K562 (cell line): ENCODE measurements around the gene SH2D7. TPM values are rescaled to one million over a fixed set of nuclear protein-coding genes. Genes with fewer than 3 reads are reported as not detected.

Experiments used
- ATAC-seq: fragments of 200-7000 bp; cut with Tn5 transposase; 3 replicates; pipeline ENCODE4 v1.9.1; 2020; ENCODE audit warnings: moderate library complexity
- BruUV-seq: library from RNA; stranded (reverse); fragments of 400-500 nt; replicated peaks from 2 replicates; lab custom pipeline; 2021; lab: Mats Ljungman, UMichigan
- CTCF ChIA-PET: fragments of 300-600 bp; formaldehyde crosslinking; extraction: SDS; loops from one replicate; lab custom pipeline; 2021; ENCODE audit warnings: low intra/inter-chr PET ratio; lab: Yijun Ruan, JAX
- POLR2A ChIA-PET: fragments of 300-600, 350-650 bp; sonication (Branson Sonifier 250); formaldehyde crosslinking; extraction: SDS; loops from one replicate; lab custom pipeline; 2021; ENCODE audit warnings: antibody characterized with exemption, inconsistent platforms; lab: Yijun Ruan, JAX
- DNase-seq, 4 experiments: peaks; one replicate each; pipeline versions ENCODE4 v3.0.0 to v3.0.0-alpha.2; 2011 to 2018; ENCODE audit warnings: low spot score in 3 of 4, mixed read lengths in 3 of 4; ENCODE audit errors: extremely low read depth in 1 of 4
- FAIRE-seq: peaks from 2 replicates; lab custom pipeline; 2011; peaks lifted over from hg19 to GRCh38; lab: Jason Lieb, UNC
- H2AFZ ChIP-seq: 2 replicates; pipeline ENCODE4 v1.6.0; 2011; ENCODE audit warnings: low read depth, low read length, control low read depth, inconsistent platforms
- H3K27ac ChIP-seq: fragments of 200-600 bp; 3 replicates; pipeline ENCODE4 v1.8.0; 2011; ENCODE audit warnings: low read depth, mild to moderate bottlenecking, control low read depth, inconsistent platforms, low read length, moderate library complexity, mixed read lengths; ENCODE audit errors: extremely low read depth
- H3K27me3 ChIP-seq, 2 experiments: fragments of 300-600 bp in 1 of 2; 2 replicates in 1 of 2; 3 replicates in 1 of 2; pipeline versions ENCODE4 v1.6.0 to v1.8.0; 2011; ENCODE audit warnings: inconsistent platforms in 2 of 2, low read length in 2 of 2, mild to moderate bottlenecking in 1 of 2, mixed read lengths in 1 of 2, moderate library complexity in 1 of 2; ENCODE audit not compliant: control insufficient read depth in 2 of 2, insufficient read depth in 2 of 2
- H3K36me3 ChIP-seq: fragments of 300-600 bp; 3 replicates; pipeline ENCODE4 v1.8.0; 2011; ENCODE audit warnings: mild to moderate bottlenecking, low read length, inconsistent platforms; ENCODE audit not compliant: control insufficient read depth, insufficient read depth
- H3K4me1 ChIP-seq, 2 experiments: fragments of 200-600 bp in 1 of 2; replicated peaks in 1 of 2; 2 replicates in 1 of 2; 3 replicates in 1 of 2; pipeline versions ENCODE4 v1.5.1 to v1.8.0; 2011; ENCODE audit warnings: inconsistent platforms in 2 of 2, low read length in 2 of 2, mild to moderate bottlenecking in 1 of 2, mixed read lengths in 1 of 2, moderate library complexity in 1 of 2; ENCODE audit not compliant: control insufficient read depth in 2 of 2, insufficient read depth in 2 of 2
- H3K4me2 ChIP-seq: 2 replicates; pipeline ENCODE4 v1.6.1; 2011; ENCODE audit warnings: low read length, control low read depth, inconsistent platforms, mixed read lengths; ENCODE audit not compliant: insufficient read depth
- H3K4me3 ChIP-seq: fragments of 200-600 bp; sonication (generic), shearing (Covaris generic); 2 replicates; pipeline ENCODE4 v1.5.1; 2016; ENCODE audit warnings: control low read depth, inconsistent platforms
- H3K79me2 ChIP-seq: fragments of 200-600 bp; 3 replicates; pipeline ENCODE4 v1.8.0; 2011; ENCODE audit warnings: low read length, inconsistent platforms; ENCODE audit not compliant: control insufficient read depth, insufficient read depth
- H3K9ac ChIP-seq, 2 experiments: 2 replicates each; pipeline versions ENCODE4 v1.6.0 to v1.6.1; 2011; ENCODE audit warnings: low read depth in 2 of 2, low read length in 2 of 2, control low read depth in 1 of 2, inconsistent platforms in 1 of 2, mild to moderate bottlenecking in 1 of 2, mixed read lengths in 1 of 2; ENCODE audit not compliant: insufficient read depth in 1 of 2
- H3K9me1 ChIP-seq: one replicate; pipeline ENCODE4 v1.6.0; 2011; ENCODE audit warnings: inconsistent platforms, mild to moderate bottlenecking, low read length, moderate library complexity; ENCODE audit not compliant: control insufficient read depth, insufficient read depth
- H3K9me3 ChIP-seq: replicated peaks from 2 replicates; pipeline ENCODE4 v1.5.1; 2011; ENCODE audit warnings: low read depth, low read length, inconsistent platforms; ENCODE audit not compliant: control insufficient read depth, insufficient read depth
- H4K20me1 ChIP-seq: replicated peaks from 2 replicates; pipeline ENCODE4 v1.6.1; 2011; ENCODE audit warnings: low read length, inconsistent platforms, mixed read lengths; ENCODE audit not compliant: control insufficient read depth, insufficient read depth
- ELK3 ChIP-seq: fragments of 450-650 bp; formaldehyde crosslinking; IDR thresholded peaks from 2 replicates; pipeline ENCODE4 v1.4.0; 2020; ENCODE audit warnings: mild to moderate bottlenecking
- NBN ChIP-seq: fragments of 450-650 bp; IDR thresholded peaks from 2 replicates; pipeline ENCODE4 v1.6.1; 2016; ENCODE audit warnings: low read depth, mild to moderate bottlenecking
- RERE ChIP-seq: sonication (generic); formaldehyde crosslinking; IDR thresholded peaks from 2 replicates; pipeline ENCODE4 v1.8.0; 2023; ENCODE audit warnings: missing genetic modification reagents, mild to moderate bottlenecking, borderline replicate concordance
- RNF219 ChIP-seq: fragments of 250-450 bp; sonication (Bioruptor Pico); IDR thresholded peaks from 2 replicates; pipeline ENCODE4 v1.5.0; 2022; ENCODE audit warnings: mild to moderate bottlenecking
- U2AF2 ChIP-seq: fragments of 200-400 bp; formaldehyde crosslinking; optimal IDR thresholded peaks from 2 replicates; pipeline ENCODE3; 2017; ENCODE audit warnings: low read depth, mild to moderate bottlenecking, low read length
- WGBS: fragments of 100-300 bp; shearing (Covaris generic); methylation state at CpG from one replicate; pipeline ENCODE4 v1.1.6; 2016; ENCODE audit warnings: low coverage, mixed read lengths; ENCODE audit not compliant: insufficient coverage; ENCODE audit errors: missing lambda C conversion rate; 5-methylcytosine and 5-hydroxymethylcytosine counted together
- in situ Hi-C: fragments of 300-500 bp; cut with MboI; formaldehyde crosslinking; loops from 4 replicates; pipeline ENCODE4 v1.15.0; 2018; ENCODE audit warnings: inconsistent platforms, mixed read lengths
- intact Hi-C: fragments of 100-400 bp; cut with micrococcal nuclease; formaldehyde crosslinking; loops from 2 replicates; pipeline ENCODE4 v1.14.2; 2022
- polyA plus RNA-seq, 8 experiments: library from polyadenylated mRNA; depleted of rRNA in 4 of 8; stranded (reverse) in 5 of 8; unstranded in 3 of 8; fragments of >200 nt; fragmentation: Nextera tagmentation in 2 of 8; fragmentation: Illumina TruSeq in 1 of 8; extraction: Ambion mirVana in 2 of 8; extraction: Trizol in 1 of 8; gene quantifications; 2 replicates each; pipeline versions ENCODE4 v1.2.1 to v1.2.3, GENCODE V29; 2011 to 2014; ENCODE audit warnings: inconsistent platforms in 1 of 8, missing spikeins in 1 of 8
- total RNA-seq, 7 experiments: library from RNA; depleted of rRNA in 6 of 7; stranded (reverse); fragments of >200 nt in 6 of 7; fragmentation: Illumina TruSeq in 2 of 7; extraction: Trizol in 2 of 7; gene quantifications; 2 replicates each; pipeline versions ENCODE4 v1.2.1 to v1.2.3, GENCODE V29; 2011 to 2021; ENCODE audit warnings: low replicate concordance in 1 of 7

SH2D7 gene
- total and polyA plus RNA-seq, 9 of the 15 experiments (the other 6 are each of a cell fraction or from before 2014, with no cell fraction given), result not detected

DNA sequence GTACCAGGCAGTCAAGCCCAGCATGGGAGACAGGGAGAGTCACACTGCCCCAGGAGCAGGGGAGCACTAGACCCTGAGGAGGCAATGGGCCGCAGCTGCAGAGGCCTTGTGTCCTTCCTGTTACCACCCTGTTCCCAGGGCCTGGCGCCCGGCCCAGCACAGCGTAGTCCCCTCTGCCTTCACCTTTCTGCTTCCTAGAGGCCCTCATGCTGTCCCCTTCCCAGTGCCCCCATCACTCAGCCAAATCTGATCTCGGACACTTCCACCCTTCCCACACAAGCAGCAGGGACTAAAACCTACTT lies 8.0 kb upstream of the SH2D7 start:
- ChIA-PET POLR2A (interaction anchor here (1.3 kb wide), 1 partner anchor 119 kb away, joined by 3 read pairs; no protein-coding TSS in a partner anchor), CTCF (interaction anchor here (0.5 kb wide), 1 partner anchor 157 kb away, joined by 3 read pairs; no protein-coding TSS in a partner anchor)
- BruUV-seq, result no TSS peak
- no peaks in the 10 kb centered on the region for H3K27me3 ChIP-seq
- FAIRE-seq (no peak), ATAC-seq (no peak), DNase-seq (no peak)
- H3K4me1 ChIP-seq, result peaks cover 2 to 3% of the 10 kb centered on the region in 2 experiments; a peak in 1 of 5 replicates
- H3K79me2 ChIP-seq, result no peaks in the 10 kb centered on the region
- H3K4me2 ChIP-seq, result no peak overlapping the region
- H3K27ac ChIP-seq, result no peak overlapping the region
- H3K36me3 ChIP-seq, result no peaks in the 10 kb centered on the region
- no peak overlapping the region for H3K9ac ChIP-seq
- H4K20me1 ChIP-seq, result no peaks in the 10 kb centered on the region
- no peak overlapping the region for H2AFZ ChIP-seq
- TF ChIP-seq NBN (no peak), RNF219 (CRISPR knock-in tag) (no peak), RERE (CRISPR knock-in tag) (no peak), U2AF2 (no peak), ELK3 (CRISPR knock-in tag) (no peak)
- no peaks in the 10 kb centered on the region for H3K9me3 ChIP-seq
- H3K9me1 ChIP-seq, result no peaks in the 10 kb centered on the region
- intact Hi-C loops, result no loop called here
- H3K4me3 ChIP-seq, result no peak overlapping the region
- in situ Hi-C loops, result no loop called here
- 41% methylated on average over 5 of the region's 5 CpGs for WGBS
